Measurements from ENCODE around the gene CHRNA4. TPM values are rescaled to one million over a fixed set of nuclear protein-coding genes. Genes with fewer than 3 reads are reported as not detected.
A peak's percentile ranks its signal among the peaks of the same experiment; 100 is the strongest.

Gene CHRNA4
- total RNA-seq, 1 donor from 2014 or later, result 0.63 TPM

- TF ChIP-seq CTCF (IDR thresholded peaks at IDR 0.05; ENCODE audit: unreplicated experiment), result no peak
- Mint-ChIP-seq H3K36me3 (no peaks in the 10 kb centered on the region), H3K27ac (no peak overlapping the region), H3K27me3 (ENCODE audit: low read depth) (no peaks in the 10 kb centered on the region), H3K9me3 (no peaks in the 10 kb centered on the region), H3K4me1 (peaks cover 3% of the 10 kb centered on the region), H3K4me3 (no peak overlapping the region)
- no peak for DNase-seq (ENCODE audit: low spot score in 2 of 2, unreplicated experiment in 2 of 2)
Observed at GRCh38 chr20:63311833-63312243, 49.3 kb downstream of the CHRNA4 start.

DNA sequence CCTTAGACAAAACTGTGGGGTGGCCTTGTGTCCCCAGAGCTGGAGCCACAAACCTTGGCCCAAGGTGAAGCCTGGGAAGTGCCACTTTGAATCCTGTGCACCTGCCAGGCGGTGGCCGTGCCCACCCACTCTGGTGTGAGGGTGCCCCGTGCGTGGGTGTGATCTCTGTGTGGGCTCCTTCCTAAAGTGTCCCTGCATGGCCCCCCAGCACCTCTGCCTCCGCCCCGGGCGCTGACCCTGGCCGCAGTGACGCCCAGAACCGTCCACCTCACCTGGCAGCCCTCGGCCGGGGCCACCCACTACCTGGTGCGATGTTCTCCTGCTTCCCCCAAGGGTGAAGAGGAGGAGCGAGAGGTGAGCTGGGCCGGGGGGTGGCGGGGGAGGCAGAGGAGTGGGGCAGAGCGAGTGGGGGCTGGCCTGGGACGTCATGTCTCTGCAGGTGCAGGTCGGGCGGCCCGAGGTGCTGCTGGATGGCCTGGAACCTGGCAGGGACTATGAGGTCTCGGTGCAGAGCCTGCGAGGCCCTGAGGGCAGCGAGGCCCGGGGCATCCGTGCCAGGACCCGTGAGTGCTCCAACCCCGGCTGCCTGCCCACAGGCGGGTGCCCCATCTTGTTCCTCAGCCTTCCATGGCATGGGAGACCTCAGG lies 49.8 kb downstream of the CHRNA4 start:
- TF ChIP-seq CTCF (IDR thresholded peaks at IDR 0.05; ENCODE audit: unreplicated experiment), result no peak
- Mint-ChIP-seq H3K27ac (no peak overlapping the region), H3K9me3 (no peaks in the 10 kb centered on the region), H3K36me3 (no peaks in the 10 kb centered on the region), H3K4me1 (peaks cover 3% of the 10 kb centered on the region), H3K27me3 (ENCODE audit: low read depth) (no peaks in the 10 kb centered on the region), H3K4me3 (no peak overlapping the region)
- DNase-seq (ENCODE audit: low spot score in 2 of 2, unreplicated experiment in 2 of 2), result no peak

- no peaks in the 10 kb centered on the region for H3K36me3 Mint-ChIP-seq
- no peak for TF ChIP-seq CTCF (IDR thresholded peaks at IDR 0.05; ENCODE audit: unreplicated experiment)
- no peak overlapping the region for H3K4me3 Mint-ChIP-seq
- no peaks in the 10 kb centered on the region for H3K9me3 Mint-ChIP-seq
- DNase-seq (ENCODE audit: low spot score in 2 of 2, unreplicated experiment in 2 of 2), result no peak
- H3K27ac Mint-ChIP-seq, result no peak overlapping the region
- no peaks in the 10 kb centered on the region for H3K27me3 Mint-ChIP-seq (ENCODE audit: low read depth)
- peaks cover 3% of the 10 kb centered on the region for H3K4me1 Mint-ChIP-seq
Observed at GRCh38 chr20:63310265-63310991, 50.7 kb downstream of the CHRNA4 start.

GRCh38 chr20:63309261-63310071 lies 51.7 kb downstream of the CHRNA4 start:
- peak; percentile 50 to 79 for DNase-seq (ENCODE audit: low spot score in 2 of 2, unreplicated experiment in 2 of 2)

More at GRCh38 chr20:63309261-63310071, 51.7 kb downstream of the CHRNA4 start:
- no peak overlapping the region for H3K27ac Mint-ChIP-seq
- H3K4me1 Mint-ChIP-seq, result peaks cover 3% of the 10 kb centered on the region
- H3K4me3 Mint-ChIP-seq, result no peak overlapping the region
- H3K27me3 Mint-ChIP-seq (ENCODE audit: low read depth), result peaks cover 8% of the 10 kb centered on the region
- H3K36me3 Mint-ChIP-seq, result no peaks in the 10 kb centered on the region
- H3K9me3 Mint-ChIP-seq, result no peaks in the 10 kb centered on the region
- peak; percentile 93 for TF ChIP-seq CTCF (IDR thresholded peaks at IDR 0.05; ENCODE audit: unreplicated experiment)

Measured in mesothelial cell of epicardium (in vitro differentiated cells).